HG03066 (cell line): Measurements from ENCODE around the gene CCDC71L.

Source experiments
- ATAC-seq: cut with Tn5 transposase; IDR thresholded peaks from one replicate; pipeline ENCODE4 v1.9.1; 2021; ENCODE audit warnings: low read depth; ENCODE audit not compliant: unreplicated experiment

The CCDC71L gene

DNA sequence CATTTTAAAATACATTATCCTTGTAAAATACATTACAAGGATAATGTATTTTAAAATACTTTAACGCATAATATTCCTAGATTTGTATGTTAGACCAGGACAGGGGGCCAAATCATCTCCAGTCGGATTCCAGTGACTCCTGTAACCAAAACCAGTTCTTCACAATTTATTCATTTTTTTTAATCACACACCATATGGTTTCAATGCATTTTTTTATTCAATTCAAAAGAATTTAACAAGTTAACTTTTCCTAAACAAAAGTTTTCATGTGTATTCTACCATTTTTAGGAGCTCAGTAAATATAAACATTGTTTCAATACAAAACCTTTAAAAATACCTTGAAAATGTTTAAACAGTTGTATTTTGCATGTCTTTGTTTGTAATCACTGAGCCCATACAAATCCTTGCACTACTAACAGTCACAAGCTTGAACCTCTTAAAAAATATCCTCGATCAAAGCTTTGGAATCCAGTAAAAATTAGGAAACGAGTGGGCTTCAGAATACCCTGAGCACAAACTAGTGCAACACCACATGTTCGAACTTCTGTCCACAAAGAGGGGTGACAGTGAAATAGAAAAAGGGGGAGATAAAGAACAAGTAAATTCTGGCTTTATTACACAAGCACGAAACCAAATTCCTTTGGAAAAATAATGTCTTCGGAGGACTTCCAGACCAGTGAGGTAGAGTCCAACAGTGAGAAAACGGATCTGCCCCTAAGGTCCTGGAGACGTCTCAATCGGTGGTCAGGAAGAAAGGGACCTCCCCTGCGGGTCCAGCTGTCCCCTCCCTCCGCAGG, 1.6 kb downstream of the CCDC71L start:
- ATAC-seq = no peak

DNA sequence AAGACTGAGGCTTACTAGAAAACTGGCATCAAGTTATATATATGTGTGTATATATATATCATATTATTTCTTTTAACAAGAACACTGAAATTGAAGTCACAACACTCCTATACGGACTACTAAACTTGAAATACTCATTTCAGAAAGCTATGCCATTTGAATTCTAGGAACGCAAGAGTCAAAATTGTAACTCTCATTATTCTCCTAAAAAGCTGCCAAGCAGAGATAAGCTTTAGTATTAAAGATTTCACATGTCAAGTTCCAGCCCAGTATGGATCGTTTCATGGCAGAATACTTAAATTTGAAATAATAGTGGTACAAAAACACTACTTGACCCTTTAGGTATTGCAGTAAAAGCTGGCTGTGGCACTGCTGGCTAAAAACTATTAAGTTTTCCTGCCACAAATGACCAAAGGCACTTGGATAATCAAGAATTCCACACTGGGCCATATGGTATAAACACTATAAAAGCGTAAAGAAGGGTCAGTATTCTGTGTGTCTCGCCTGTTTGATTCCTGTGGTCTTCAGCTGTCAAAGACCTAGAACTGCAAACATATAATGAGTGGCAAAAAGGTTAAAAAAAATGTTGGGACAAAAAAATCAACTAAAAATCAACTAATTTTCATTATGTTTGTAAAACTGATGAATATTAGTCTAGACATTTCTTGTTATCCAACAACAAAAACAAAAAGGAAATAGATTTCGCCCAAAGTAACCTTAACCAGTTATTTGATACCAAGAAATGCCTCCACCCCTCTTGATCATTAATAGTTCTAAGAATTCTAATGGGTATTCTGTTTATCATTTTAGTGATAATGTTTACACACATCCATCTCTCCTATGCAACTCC, 2.4 kb downstream of the CCDC71L start:
- ATAC-seq = no peak

DNA sequence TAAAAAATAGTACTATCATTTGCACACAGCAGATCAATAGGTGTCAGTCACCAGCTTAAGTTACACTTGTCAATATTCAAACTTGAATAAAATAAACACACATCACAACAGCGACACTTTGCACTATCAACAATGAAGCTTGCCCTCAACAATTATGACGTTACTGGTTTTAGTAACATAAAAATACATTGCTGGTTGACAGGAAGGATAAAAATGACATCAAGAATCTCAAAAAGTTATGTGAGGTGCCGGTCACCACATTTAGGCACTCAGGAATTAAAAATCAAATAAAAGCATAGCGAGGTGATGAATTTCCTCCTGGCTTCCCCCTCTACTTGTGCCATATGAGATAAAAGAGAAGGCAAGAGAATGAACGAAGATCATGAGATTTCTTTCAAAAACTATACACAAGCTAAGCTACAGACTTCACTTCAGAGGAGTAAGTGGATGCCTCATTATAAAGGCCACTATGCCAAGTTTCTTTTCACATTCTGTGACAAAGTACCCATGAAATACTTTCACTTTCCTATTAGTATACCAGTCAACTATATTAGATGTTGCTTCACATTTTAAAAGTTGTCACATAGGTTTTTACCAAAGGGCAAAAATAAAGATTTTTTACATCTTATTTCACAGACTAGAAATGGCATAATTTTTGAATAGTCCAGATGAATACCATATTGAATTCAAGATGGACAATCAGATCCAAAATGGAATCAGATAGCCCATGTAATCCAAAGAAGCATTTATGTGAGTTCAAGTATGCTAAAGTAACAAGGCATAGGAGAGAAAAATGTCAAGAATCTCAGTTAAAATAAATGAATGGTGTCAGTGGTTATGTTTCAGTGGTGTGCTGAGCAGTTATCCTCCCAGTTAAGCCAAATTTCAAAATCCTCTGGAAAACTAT, 3.6 kb downstream of the CCDC71L start:
- ATAC-seq = no peak

DNA sequence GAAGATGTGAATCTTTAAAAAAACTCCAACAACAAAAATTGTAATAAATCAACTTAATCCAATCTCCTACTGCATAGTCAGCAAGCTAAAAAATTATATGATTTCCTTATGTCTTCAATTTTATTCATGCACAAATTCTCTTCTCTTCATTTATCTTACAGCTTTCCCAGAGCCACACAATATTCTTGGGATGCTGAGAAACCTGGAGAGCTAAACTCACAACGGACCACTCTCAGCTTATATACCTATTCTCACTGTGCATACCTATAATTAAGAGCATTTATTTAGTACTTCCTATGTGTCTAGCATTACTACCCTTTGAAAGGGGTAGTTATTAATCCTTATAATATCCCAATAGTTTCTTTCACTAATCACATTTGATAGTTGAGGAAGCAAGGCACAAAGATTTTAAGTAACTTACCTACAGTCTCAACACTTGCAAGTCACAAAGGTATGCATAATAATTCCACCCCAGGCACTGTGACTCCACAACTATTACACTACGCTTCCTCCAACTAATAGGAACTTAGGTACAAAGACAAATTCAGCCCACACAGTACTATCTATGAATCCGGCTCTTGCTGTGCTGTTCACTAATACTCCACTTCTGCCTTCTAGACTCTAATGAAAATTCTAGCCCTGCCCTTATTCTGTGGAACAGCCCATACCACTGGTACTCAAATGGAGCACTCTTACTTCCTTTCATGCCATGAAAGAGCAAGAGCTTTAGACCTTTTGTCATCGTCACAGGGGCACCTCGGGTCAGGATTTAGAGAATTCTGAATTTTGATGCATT, 5.1 kb downstream of the CCDC71L start:
- no peak for ATAC-seq

DNA sequence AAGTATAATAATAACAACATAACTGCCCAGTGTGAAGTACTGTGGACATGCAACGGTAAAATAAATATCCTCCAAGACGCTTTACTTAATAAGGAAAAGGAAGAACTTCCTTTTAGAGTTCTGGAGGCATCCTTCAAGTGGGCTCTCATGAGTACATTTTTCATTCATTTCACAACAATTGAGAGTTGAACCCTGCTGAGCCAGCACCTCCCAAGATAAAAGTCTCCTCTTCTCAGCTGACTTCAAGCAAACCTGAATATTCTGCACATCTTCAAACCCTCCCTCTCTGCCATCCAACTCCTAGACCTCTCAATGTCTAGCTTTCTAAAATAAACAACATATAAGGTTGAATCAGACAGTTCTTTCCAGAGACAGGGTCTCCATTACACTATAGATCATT, 7.5 kb downstream of the CCDC71L start:
- ATAC-seq = no peak

DNA sequence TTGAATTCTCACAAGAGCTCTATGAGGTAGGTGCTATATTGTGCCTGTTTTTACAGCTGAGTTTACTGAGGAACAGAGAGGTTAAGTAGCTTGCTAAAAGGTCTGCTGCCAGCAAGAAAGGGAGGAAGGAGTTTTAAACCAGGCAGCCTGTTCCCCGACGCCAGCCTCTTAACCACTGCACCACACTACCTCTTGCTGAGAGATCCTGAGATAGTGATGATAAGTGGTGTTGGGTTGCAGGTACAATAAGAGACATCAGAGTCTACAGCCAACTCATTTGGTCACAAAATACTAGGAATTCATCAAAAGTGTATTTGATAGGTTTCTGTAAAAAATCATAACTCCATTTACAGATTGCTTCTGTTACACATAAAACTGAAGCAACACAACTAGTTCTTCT, 8.0 kb downstream of the CCDC71L start:
- ATAC-seq = no peak

DNA sequence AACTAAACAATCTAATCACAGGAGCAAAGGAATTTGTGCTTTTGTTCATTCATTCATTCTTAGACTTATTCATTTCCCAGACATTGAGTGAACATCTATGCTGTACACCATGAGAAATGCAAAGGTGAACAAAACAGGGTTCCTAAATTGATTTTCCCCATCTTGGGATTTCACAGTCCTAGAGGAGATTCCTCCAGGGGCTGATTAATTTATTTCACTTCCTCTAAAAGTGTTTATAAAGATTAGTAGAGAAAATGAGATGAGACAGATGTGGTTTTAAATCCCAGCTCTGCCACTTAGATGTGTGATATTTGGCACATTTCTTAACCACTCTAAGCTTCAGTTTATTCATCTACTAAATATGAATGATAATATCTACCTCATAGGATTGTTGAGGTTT, 8.9 kb downstream of the CCDC71L start:
- no peak for ATAC-seq

DNA sequence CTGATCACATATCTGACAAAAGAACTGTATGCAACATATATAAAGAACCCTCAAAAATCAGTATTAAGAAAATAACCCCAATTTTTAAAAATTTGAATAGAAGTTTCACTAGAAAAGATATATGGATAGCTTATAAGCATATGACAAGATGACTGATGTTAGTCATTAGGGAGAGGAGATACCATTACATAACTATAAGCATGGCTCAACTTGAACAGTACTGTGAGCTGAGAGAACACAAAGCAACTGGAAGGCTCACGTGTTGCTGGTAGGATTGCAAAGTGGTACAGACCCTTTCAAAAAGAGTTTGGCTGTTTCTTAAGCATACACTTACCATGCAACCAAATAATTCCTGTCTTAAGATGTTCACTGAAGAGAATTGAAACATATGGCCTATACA, 14.7 kb downstream of the CCDC71L start:
- ATAC-seq = no peak

DNA sequence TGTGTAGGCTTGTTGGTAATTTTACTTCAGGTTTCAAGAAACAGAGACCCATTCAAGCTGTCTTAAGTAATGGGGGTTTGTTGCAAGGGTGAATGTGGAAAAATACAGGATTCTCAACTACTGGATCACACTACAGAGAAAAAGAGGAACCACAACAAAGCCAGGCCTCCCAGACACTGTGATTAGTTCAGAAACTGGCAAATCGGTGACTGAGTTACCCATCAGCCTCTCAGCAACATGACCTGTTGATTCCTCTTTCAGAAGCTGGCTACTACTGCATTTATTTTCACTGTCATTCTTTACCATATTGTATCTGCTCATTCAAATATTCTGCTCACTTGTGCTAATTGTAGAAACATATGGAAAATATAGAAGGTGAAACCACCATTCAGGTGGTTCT, 16.0 kb downstream of the CCDC71L start:
- no peak for ATAC-seq

DNA sequence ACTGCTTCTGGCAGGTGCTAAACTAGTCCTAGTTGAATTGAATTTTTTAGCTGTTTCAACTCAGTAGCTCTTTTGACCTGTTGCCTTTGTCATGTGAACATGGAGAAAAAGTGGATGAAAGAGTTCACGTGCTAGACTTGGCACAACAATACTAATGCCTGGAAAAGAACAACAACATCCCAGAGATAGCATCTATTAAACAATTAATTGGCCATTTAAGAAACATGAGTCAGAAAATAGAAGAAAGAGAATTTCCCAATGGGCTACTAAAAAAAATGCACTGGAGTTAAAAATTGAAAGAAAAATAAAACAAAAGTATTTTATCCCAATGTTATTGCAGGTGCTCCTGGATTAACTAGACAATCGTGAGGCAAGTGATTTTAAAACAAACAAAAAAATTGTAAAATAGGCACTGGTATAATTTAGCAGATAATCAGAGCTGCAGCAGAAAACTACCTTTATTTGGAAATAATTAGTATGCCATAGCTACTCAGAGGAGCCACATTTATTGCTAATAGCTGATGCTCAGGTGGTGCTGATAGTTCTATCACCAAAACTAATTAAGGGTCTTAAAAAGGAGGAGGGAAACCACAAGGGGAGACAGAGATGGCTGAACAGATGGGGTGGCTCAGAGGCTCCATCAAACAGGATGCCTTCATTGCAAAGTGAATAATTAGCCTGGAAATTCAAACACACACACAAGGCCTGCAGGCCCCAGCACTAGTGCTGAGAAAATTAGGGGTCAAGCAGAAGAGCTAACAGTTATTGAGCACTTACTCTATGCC, 17.6 kb downstream of the CCDC71L start:
- no peak for ATAC-seq

DNA sequence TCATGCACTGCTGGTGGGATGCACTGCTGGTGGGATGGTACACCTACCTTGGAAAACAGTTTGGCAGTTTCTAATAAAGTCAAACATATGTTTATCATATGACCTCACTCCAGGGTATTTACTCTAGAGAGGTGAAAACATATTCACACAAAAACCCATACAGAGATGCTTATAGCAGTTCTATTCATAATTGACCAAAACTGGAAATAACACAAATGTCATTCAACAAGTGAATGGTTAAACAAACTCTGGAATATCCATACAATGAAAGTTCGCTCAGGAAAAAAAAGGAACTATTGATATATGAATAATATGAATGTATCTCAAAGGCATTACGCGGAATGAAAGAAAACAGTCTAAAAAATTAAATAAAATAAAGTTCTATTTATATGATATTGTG, 19.5 kb downstream of the CCDC71L start:
- ATAC-seq = no peak

DNA sequence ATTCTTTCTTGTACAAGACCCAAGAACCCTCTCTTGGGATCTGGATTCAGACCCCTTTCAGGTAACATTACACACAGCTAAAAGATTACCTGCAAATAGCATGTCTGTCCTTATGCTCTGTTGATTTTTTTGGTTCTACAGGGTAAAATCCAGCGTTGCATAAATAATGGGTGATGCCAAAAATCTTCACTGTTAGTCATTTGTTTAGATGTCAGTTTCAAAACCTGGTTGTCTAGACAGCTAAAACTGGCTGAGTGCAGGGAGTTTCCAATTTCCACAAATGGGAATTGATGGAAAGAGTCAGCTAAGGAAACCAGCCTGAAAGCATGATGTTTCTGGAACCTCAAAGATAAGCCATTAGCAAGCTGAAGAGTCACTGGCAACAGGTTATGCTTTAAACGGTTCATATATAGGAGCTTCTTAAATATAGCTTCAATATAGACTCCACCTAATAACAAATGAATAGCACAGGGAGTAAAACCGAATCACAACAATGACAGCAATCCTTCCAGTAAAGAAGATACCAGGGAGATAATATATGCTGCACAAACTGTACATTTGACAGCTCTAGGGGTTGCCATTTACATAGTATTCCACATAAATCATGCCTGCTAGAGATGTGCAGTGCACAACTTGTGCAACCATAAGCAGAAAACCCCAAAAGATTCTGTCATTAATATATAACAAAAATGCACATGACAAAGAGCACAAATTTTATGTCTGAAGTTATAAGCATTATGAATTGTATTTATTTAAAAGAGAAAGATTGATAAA, 20.4 kb downstream of the CCDC71L start:
- no peak for ATAC-seq

DNA sequence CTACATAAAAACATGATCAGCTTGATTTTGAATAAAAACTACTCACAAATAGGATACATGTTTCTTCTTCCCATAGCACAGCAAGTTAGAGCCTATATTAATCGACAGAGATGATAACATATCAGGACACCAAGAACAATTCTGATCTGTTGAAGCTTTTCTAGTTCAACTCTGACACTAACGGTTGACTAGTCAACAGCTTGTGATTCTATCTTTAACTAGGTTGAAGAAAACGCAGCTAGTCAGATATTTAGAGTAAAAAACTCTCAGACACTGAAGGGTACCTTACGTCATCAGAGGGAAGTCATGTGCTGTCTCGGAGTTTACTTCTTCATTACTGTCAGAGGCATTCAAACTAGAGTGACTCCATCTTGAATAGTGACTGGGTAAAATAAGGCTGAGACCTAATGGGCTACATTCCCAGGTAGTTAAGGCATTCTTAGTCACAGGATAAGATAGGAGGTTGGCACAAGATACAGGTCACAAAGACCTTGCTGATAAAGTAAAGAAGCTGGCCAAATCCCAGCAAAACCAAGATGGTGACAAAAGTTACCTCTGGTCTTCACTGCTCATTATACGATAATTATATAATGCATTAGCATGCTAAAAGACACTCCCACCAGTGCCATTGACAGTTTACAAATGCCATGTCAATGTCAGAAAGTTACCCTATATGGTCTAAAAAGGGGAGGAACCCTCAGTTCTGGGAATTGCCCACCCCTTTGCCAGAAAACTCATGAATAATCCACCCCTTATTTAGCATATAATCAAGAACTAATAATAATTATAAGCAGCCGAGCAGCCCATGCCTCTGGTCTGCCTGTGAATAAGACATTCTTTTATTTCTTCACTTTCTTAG, 21.3 kb downstream of the CCDC71L start:
- no peak for ATAC-seq

DNA sequence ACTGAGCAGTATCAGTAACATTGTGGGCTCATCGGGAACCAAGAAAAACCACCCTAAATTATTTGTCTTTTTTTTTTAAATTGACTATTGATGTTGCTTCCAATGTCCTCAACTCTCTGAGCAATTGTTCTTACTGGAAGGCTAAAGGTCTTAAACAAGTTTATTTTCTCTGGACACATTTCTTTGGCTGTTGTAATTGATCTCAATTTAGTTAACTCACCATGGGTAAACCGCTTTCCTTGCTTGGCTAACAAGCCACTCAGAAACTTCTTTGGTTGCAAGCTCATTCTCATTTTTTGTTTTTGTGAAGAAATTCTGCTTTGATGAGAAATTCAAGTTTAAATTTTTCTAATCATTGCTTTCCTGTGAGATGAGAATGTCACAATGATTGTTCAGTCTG, 25.5 kb downstream of the CCDC71L start:
- no peak for ATAC-seq

DNA sequence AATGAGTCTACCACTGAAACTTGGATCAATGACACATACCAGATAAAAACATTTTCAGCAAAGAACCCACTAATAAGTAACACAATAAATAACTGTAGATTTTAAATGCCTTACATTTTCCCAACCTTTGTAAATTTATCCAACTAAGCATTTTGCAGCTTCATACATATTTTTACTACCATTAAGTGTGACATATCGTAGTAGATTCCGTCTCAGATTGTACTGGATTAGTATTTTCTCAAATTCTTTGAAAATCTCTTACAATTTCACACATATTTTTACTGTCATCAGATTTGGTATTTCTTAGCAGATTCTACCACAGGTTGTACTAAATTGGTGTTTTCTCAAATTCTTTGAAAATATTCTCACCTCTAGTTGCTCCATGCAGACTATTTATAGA, 26.0 kb downstream of the CCDC71L start:
- ATAC-seq = no peak

DNA sequence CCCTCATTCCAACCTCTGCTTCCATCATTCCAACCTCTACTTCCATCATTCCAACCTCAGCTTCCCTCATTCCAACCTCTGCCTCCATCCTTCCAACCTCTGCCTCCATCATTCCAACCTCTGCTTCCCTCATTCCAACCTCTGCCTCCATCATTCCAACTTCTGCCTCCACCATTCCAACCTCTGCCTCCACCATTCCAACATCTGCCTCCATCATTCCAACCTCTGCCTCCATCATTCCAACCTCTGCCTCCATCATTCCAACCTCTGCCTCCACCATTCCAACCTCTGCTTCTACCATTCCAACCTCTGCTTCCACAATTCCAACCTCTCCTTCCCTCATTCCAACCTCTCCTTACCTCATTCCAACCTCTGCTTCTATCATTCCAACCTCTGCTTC, 30.3 kb downstream of the CCDC71L start:
- ATAC-seq = no peak

DNA sequence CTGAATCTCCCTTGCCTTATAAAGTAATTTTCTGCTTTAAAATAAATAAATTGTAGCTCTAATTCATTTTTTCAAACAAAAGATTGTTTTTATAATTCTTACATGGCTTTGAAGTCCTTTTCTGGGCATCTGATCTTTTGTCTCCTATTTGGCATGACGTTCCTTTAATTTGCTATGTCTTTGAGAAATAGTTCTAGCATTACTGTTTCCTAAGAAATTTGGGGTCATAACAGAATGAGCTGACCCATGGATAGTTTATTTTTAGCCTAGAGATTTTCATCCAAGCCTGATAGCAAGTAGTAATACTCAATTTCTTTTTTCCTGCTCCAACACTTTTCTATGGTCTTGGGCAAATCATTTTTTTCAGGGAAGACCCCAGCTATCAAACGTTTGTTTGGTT, 31.4 kb downstream of the CCDC71L start:
- ATAC-seq = no peak
